ENCODE measurements around the gene SKAP1.

DNA sequence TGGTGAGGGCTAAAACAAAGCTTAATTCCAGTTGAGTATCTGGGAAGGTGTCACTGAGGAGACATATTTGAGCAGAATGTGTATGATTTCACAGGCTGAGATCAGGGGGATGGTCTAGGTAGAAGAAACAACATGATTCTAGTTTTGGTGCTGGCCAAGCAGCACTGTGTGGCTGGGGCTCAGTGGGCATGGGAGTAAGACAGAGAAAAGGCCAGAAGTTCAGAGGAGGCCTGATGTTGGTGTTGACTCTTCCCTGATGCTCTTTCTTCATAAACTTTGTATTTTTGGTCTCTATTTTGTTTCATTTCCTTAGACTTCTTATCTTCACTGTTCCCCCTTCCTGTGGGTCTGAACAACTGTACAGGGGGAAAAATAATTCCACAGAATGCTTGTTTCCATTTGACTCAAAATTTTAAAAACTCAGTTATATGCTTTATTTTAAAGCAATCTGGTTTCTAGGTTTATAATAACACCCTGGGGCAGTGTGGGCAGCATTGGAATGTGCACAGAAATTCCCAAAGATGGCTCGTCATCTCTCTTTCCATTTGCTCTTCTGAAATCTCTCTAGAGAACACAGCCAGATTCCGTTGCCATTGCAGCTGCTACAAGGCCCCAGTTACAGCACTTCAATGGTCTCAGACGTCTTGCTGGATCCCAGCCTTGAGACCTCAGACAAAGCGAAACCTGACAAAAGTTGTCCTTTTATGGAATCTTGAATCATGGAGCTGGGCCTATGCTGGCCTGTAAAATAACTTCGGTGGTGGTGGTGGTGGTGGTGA is 254.1 kb downstream of the SKAP1 start:
- TF ChIP-seq, protein P1, sequence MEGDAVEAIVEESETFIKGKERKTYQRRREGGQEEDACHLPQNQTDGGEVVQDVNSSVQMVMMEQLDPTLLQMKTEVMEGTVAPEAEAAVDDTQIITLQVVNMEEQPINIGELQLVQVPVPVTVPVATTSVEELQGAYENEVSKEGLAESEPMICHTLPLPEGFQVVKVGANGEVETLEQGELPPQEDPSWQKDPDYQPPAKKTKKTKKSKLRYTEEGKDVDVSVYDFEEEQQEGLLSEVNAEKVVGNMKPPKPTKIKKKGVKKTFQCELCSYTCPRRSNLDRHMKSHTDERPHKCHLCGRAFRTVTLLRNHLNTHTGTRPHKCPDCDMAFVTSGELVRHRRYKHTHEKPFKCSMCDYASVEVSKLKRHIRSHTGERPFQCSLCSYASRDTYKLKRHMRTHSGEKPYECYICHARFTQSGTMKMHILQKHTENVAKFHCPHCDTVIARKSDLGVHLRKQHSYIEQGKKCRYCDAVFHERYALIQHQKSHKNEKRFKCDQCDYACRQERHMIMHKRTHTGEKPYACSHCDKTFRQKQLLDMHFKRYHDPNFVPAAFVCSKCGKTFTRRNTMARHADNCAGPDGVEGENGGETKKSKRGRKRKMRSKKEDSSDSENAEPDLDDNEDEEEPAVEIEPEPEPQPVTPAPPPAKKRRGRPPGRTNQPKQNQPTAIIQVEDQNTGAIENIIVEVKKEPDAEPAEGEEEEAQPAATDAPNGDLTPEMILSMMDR (IDR thresholded peaks at IDR 0.05): no peak
- TF ChIP-seq EZH2 (IDR thresholded peaks at IDR 0.05): no peak
